ENCODE results near the gene RAB15.

Gene RAB15

DNA sequence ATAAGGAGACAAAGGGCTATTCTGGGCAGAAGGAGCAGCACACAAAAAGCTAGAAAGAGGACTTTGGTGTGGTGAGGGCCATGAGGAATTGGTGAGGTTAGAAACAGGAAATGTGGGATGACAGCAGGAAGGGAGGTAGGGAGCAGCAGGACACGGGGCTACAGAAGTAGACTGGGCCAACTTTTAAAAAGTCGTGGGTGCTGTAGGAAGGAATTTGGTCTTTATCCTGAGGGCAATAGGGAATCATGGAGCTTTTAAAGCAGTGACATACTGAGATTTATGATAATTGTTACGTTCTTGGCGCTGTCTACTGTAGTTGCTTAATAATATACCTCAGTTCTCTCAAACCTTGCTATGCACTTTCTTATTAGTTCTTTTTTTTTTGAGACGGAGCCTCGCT, 66.1 kb downstream of the RAB15 start:
- H3K4me1 ChIP-seq, result peaks cover 8% of the 10 kb centered on the region
- H3K36me3 ChIP-seq (ENCODE audit: control insufficient read depth, insufficient read depth, low read length), result no peaks in the 10 kb centered on the region
- no peak for TF ChIP-seq CTCF (IDR thresholded peaks at IDR 0.05)
- H3K4me3 ChIP-seq (ENCODE audit: low read depth, low read length), result no peak overlapping the region
- H3K9me3 ChIP-seq (ENCODE audit: control insufficient read depth, low read length), result no peaks in the 10 kb centered on the region
- no peak overlapping the region for H3K4me2 ChIP-seq (ENCODE audit: low read length)
- no peak overlapping the region for H2AFZ ChIP-seq
- H3K27me3 ChIP-seq (ENCODE audit: control insufficient read depth, insufficient read depth, low read length), result no peaks in the 10 kb centered on the region
- no peak overlapping the region for H3K27ac ChIP-seq
- H3K9ac ChIP-seq, result no peak overlapping the region
- H3K79me2 ChIP-seq, result no peaks in the 10 kb centered on the region

- no peaks in the 10 kb centered on the region for H3K27me3 ChIP-seq (ENCODE audit: control insufficient read depth, insufficient read depth, low read length)
- H3K36me3 ChIP-seq (ENCODE audit: control insufficient read depth, insufficient read depth, low read length), result no peaks in the 10 kb centered on the region
- no peak overlapping the region for H3K4me2 ChIP-seq (ENCODE audit: low read length)
- no peak overlapping the region for H2AFZ ChIP-seq
- no peak overlapping the region for H3K27ac ChIP-seq
- H3K9me3 ChIP-seq (ENCODE audit: control insufficient read depth, low read length), result no peaks in the 10 kb centered on the region
- TF ChIP-seq CTCF (IDR thresholded peaks at IDR 0.05), result no peak
- no peak overlapping the region for H3K4me3 ChIP-seq (ENCODE audit: low read depth, low read length)
- peaks cover 8% of the 10 kb centered on the region for H3K4me1 ChIP-seq
- no peaks in the 10 kb centered on the region for H3K79me2 ChIP-seq
- H3K9ac ChIP-seq, result no peak overlapping the region
Measured at GRCh38 chr14:64899958-64900357, 72.2 kb downstream of the RAB15 start.

Measured in parathyroid adenoma (tissue), 2 donors.